Measurements from ENCODE around the gene DHRS4L2. TPM values are rescaled to one million over a fixed set of nuclear protein-coding genes. Genes with fewer than 3 reads are reported as not detected.
"Not testable (repeated sequence)": the region's sequence is repeated elsewhere in the genome, so short reads cannot be mapped to it uniquely, and the experiment has no call there.

DHRS4L2 gene
- 10 to 100 TPM in 6 of 7 donors, 1 to 10 TPM in 1; 9.2 to 32.5 (median 19.9) TPM for total RNA-seq
- polyA plus RNA-seq: 10 to 100 TPM; 31.3 to 54.4 (median 42.7) TPM
- long read RNA-seq, donor 1: 0 reads
- long read RNA-seq, donor 2, transcript DHRS4L2-202 (5 exons, 1,117 nt): major isoform, 6 of 6 reads
- long read RNA-seq, donor 2, partial matches to known transcripts: 0 of 6 reads
- long read RNA-seq, donor 2, other reads (novel, unspliced or antisense): 0 of 6 reads

- H3K27me3 ChIP-seq (replicated peaks in 1 of 7); H3K36me3 ChIP-seq; intact Hi-C loops (cut with DNase I; ENCODE audit: low total_unique reads); H3K9me3 ChIP-seq: not testable (repeated sequence)
- Histone ChIP-seq H3K4me1 (peaks cover 7 to 21% (median 13%) of the 10 kb centered on the region in 6 donors), H3K4me3 (peak within 1 kb of the TSS; percentile 7 to 74 (median 30)), H3K27ac (peak within 1 kb of the TSS in 7 of 8 donors; percentile 28 to 80 (median 61))
- 5 to 20% (median 7%) methylated on average over 10 to 40 of the region's 40 CpGs for WGBS, 5 donors
- TF ChIP-seq POLR2AphosphoS5 (IDR thresholded peaks at IDR 0.05): peak in 2 of 3 donors; percentile 55 to 80
- peak; percentile 94 for DNase-seq
Measured at GRCh38 chr14:23988607-23989363, at the start of gene DHRS4L2. Gene DHRS4L2, plus strand, starts transcription at chr14:23988929. Its CDS starts 19 bp downstream, at chr14:23988948.

DNA sequence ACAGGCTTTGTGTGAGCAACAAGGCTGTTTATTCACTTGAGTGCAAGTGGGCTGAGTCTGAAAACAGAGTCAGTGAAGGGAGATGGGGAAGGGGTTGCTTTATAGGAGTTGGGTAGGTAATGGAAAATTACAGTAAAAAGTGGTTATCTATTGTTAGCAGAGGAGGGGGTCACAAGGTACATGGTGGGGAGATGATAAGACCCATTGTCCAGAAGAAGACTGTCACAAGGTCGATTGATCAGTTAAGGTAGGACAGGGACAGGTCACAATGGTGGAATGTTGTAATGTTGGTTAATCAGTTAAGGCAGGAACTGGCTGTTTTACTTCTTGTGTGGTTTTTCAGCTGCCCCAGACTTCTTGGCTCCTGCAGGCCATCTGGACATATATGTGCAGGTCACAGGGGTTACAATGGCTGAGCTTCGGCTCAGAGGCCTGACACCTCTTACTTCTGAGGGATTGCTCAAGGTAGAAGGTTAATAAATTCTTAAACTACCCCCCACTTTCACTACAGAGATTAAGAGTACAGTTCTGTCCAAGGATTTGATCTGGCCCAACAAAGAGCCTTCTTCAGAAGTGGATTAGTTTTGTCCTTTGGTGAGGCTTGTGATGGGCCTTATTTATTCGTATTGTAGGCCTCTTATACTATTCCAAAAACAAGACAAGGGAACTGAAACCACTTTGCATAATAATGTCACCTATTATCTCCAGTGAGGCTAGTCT, 49.0 kb upstream of the DHRS4L2 start:
- DNase-seq: no peak
- Histone ChIP-seq H3K27me3 (replicated peaks in 1 of 7) (no peaks in the 10 kb centered on the region), H3K36me3 (peaks cover 0 to 35% (median 7%) of the 10 kb centered on the region in 6 donors), H3K4me1 (no peaks in the 10 kb centered on the region), H3K27ac (no peak overlapping the region), H3K4me3 (no peak overlapping the region), H3K9me3 (no peaks in the 10 kb centered on the region)
- 70 to 92% (median 74%) methylated on average over 3 of the region's 3 CpGs for WGBS, 5 donors
- TF ChIP-seq POLR2A (IDR thresholded peaks at IDR 0.05): no peak
- TF ChIP-seq POLR2AphosphoS5 (IDR thresholded peaks at IDR 0.05): no peak
- intact Hi-C loops (cut with DNase I; ENCODE audit: low total_unique reads): no loop called here

- WGBS, 5 donors: 45 to 95% (median 73%) methylated on average over 3 of the region's 3 CpGs
Measured at GRCh38 chr14:23941230-23941629, 47.5 kb upstream of the DHRS4L2 start.

DNA sequence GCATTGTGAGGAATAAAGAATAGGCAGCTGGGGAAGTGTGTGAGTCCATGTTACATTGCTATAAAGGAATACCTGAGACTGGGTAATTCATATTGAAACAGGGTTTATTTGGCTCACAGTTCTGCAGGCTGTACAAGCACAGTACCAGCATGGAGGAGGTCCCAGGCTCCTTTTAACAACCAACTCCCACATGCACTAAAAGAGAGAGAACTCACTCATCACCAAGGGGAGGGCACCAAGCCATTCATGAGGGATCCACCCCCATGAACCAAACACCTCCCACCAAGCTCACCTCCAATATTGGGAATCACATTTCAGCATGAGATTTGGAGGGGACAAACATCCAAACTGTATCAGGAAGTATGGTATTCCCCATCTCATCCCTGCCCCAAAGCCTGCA, 47.1 kb upstream of the DHRS4L2 start:
- TF ChIP-seq POLR2A (IDR thresholded peaks at IDR 0.05): no peak
- no peak for TF ChIP-seq POLR2AphosphoS5 (IDR thresholded peaks at IDR 0.05)
- TF ChIP-seq, protein P1, sequence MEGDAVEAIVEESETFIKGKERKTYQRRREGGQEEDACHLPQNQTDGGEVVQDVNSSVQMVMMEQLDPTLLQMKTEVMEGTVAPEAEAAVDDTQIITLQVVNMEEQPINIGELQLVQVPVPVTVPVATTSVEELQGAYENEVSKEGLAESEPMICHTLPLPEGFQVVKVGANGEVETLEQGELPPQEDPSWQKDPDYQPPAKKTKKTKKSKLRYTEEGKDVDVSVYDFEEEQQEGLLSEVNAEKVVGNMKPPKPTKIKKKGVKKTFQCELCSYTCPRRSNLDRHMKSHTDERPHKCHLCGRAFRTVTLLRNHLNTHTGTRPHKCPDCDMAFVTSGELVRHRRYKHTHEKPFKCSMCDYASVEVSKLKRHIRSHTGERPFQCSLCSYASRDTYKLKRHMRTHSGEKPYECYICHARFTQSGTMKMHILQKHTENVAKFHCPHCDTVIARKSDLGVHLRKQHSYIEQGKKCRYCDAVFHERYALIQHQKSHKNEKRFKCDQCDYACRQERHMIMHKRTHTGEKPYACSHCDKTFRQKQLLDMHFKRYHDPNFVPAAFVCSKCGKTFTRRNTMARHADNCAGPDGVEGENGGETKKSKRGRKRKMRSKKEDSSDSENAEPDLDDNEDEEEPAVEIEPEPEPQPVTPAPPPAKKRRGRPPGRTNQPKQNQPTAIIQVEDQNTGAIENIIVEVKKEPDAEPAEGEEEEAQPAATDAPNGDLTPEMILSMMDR (IDR thresholded peaks at IDR 0.05 in 8 of 11, conservative IDR thresholded peaks at IDR 0.05 in 3 of 11): no peak
- no peak for DNase-seq
- H3K4me1 ChIP-seq: no peaks in the 10 kb centered on the region
- H3K36me3 ChIP-seq: peaks cover 0 to 35% (median 7%) of the 10 kb centered on the region in 6 donors
- H3K9me3 ChIP-seq: no peaks in the 10 kb centered on the region
- H3K4me3 ChIP-seq: no peak overlapping the region
- no peak overlapping the region for H3K27ac ChIP-seq
- intact Hi-C loops (cut with DNase I; ENCODE audit: low total_unique reads): no loop called here
- H3K27me3 ChIP-seq (replicated peaks in 1 of 7): no peaks in the 10 kb centered on the region

More at GRCh38 chr14:23941230-23941629, 47.5 kb upstream of the DHRS4L2 start:
- Histone ChIP-seq H3K4me1 (no peaks in the 10 kb centered on the region), H3K9me3 (no peaks in the 10 kb centered on the region), H3K27me3 (replicated peaks in 1 of 7) (no peaks in the 10 kb centered on the region), H3K27ac (no peak overlapping the region), H3K4me3 (no peak overlapping the region), H3K36me3 (peaks cover 0 to 35% (median 7%) of the 10 kb centered on the region in 6 donors)
- DNase-seq: no peak
- TF ChIP-seq POLR2A (IDR thresholded peaks at IDR 0.05) (no peak), POLR2AphosphoS5 (IDR thresholded peaks at IDR 0.05) (no peak)
- TF ChIP-seq, protein P1 (IDR thresholded peaks at IDR 0.05 in 8 of 11, conservative IDR thresholded peaks at IDR 0.05 in 3 of 11): no peak
- intact Hi-C loops (cut with DNase I; ENCODE audit: low total_unique reads): no loop called here
